Endothelial cell of umbilical vein (primary cell): Measurements from ENCODE around the gene FAM219A. TPM values are rescaled to one million over a fixed set of nuclear protein-coding genes. Genes with fewer than 3 reads are reported as not detected.

Source experiments
- BruUV-seq: library from RNA; stranded (reverse); fragments of 400-500 nt; replicated peaks from 2 replicates; lab custom pipeline; 2021; lab: Mats Ljungman, UMichigan
- CTCF ChIA-PET: fragments of 300-600, 350-600 bp; sonication (Branson Sonifier 250); formaldehyde crosslinking; loops from one replicate; lab custom pipeline; 2021; ENCODE audit warnings: antibody characterized with exemption, inconsistent platforms; lab: Charles Lee
- POLR2A ChIA-PET: fragments of 300-600, 350-600 bp; sonication (Branson Sonifier 250); formaldehyde crosslinking; loops from one replicate; lab custom pipeline; 2021; ENCODE audit warnings: antibody characterized with exemption, inconsistent platforms; lab: Charles Lee
- DNase-seq: peaks from one replicate; pipeline ENCODE4 v3.0.0-alpha.2; 2011; ENCODE audit warnings: low read depth, low spot score
- FAIRE-seq: peaks from 2 replicates; lab custom pipeline; 2011; peaks lifted over from hg19 to GRCh38; lab: Jason Lieb, UNC
- H2AFZ ChIP-seq: 2 replicates; pipeline ENCODE4 v1.6.0; 2012; ENCODE audit warnings: low read depth, low read length, control low read depth, inconsistent platforms
- H3K27ac ChIP-seq: 2 replicates; pipeline ENCODE4 v1.5.1; 2011; ENCODE audit warnings: low read depth, mild to moderate bottlenecking, control low read depth, low read length, moderate library complexity; ENCODE audit not compliant: insufficient read depth
- H3K27me3 ChIP-seq, 2 experiments: 2 replicates each; pipeline versions ENCODE4 v1.6.0 to v1.6.1; 2011; ENCODE audit warnings: low read length in 2 of 2, mixed read lengths in 1 of 2; ENCODE audit not compliant: control insufficient read depth in 2 of 2, insufficient read depth in 2 of 2
- H3K36me3 ChIP-seq, 2 experiments: 2 replicates in 1 of 2; 3 replicates in 1 of 2; pipeline ENCODE4 v1.5.1; 2011; ENCODE audit warnings: low read length in 2 of 2, mild to moderate bottlenecking in 1 of 2, moderate library complexity in 1 of 2; ENCODE audit not compliant: control insufficient read depth in 2 of 2, insufficient read depth in 2 of 2; ENCODE audit errors: extremely low read depth in 1 of 2
- H3K4me1 ChIP-seq: 3 replicates; pipeline ENCODE4 v1.5.1; 2011; ENCODE audit warnings: mild to moderate bottlenecking, low read length; ENCODE audit not compliant: control insufficient read depth, insufficient read depth; ENCODE audit errors: extremely low read depth
- H3K4me2 ChIP-seq: 2 replicates; pipeline ENCODE4 v1.6.1; 2011; ENCODE audit warnings: low read length, control low read depth, mixed read lengths; ENCODE audit not compliant: insufficient read depth
- H3K4me3 ChIP-seq, 3 experiments: fragments of 200-600 bp in 1 of 3; sonication (generic), shearing (Covaris generic) in 1 of 3; replicated peaks in 1 of 3; 2 replicates each; pipeline ENCODE4 v1.5.1; 2011 to 2016; ENCODE audit warnings: control low read depth in 3 of 3, low read length in 3 of 3, mild to moderate bottlenecking in 2 of 3, inconsistent platforms in 1 of 3, low read depth in 1 of 3, moderate library complexity in 1 of 3; ENCODE audit not compliant: insufficient read depth in 1 of 3
- H3K79me2 ChIP-seq: 2 replicates; pipeline ENCODE4 v1.6.0; 2012; ENCODE audit warnings: low read length, inconsistent platforms; ENCODE audit not compliant: control insufficient read depth, insufficient read depth
- H3K9ac ChIP-seq: replicated peaks from 2 replicates; pipeline ENCODE3; 2011; ENCODE audit warnings: low read length, control low read depth; ENCODE audit not compliant: insufficient read depth; ENCODE audit errors: extremely low read depth
- H3K9me1 ChIP-seq: replicated peaks from 3 replicates; pipeline ENCODE4 v1.6.0; 2011; ENCODE audit warnings: mild to moderate bottlenecking, low read length; ENCODE audit not compliant: control insufficient read depth, insufficient read depth; ENCODE audit errors: extremely low read depth
- H3K9me3 ChIP-seq: replicated peaks from 2 replicates; pipeline ENCODE4 v1.5.1; 2012; ENCODE audit warnings: low read length, inconsistent platforms; ENCODE audit not compliant: control insufficient read depth, insufficient read depth
- H4K20me1 ChIP-seq: replicated peaks from 2 replicates; pipeline ENCODE3; 2011; ENCODE audit warnings: mild to moderate bottlenecking, low read length; ENCODE audit not compliant: control insufficient read depth, insufficient read depth; ENCODE audit errors: extremely low read depth
- EZH2 ChIP-seq: IDR thresholded peaks from 2 replicates; pipeline ENCODE4 v1.6.1; 2012; ENCODE audit warnings: borderline replicate concordance, low read depth, mild to moderate bottlenecking, moderate library complexity, low read length, inconsistent platforms; ENCODE audit not compliant: severe bottlenecking
- FOS ChIP-seq: IDR thresholded peaks from 2 replicates; pipeline ENCODE4 v1.6.1; 2011; ENCODE audit warnings: mild to moderate bottlenecking, low read length, moderate library complexity, borderline replicate concordance; ENCODE audit not compliant: insufficient read depth
- GATA2 ChIP-seq: IDR thresholded peaks from 2 replicates; pipeline ENCODE4 v1.7.0; 2011; ENCODE audit warnings: low read depth, mild to moderate bottlenecking, moderate library complexity, mixed read lengths, low read length; ENCODE audit not compliant: insufficient read length, insufficient read depth
- JUN ChIP-seq: IDR thresholded peaks from 2 replicates; pipeline ENCODE4 v1.6.1; 2011; ENCODE audit warnings: borderline replicate concordance, low read depth; ENCODE audit not compliant: insufficient read length, insufficient read depth
- MYC ChIP-seq: IDR thresholded peaks from one replicate; pipeline ENCODE4 v1.6.1; 2011; ENCODE audit warnings: mild to moderate bottlenecking, low read depth, low read length
- POLR2A ChIP-seq: IDR thresholded peaks from 2 replicates; pipeline ENCODE4 v1.6.1; 2012; ENCODE audit warnings: low read depth, mild to moderate bottlenecking, control low read depth, low read length
- POLR2AphosphoS5 ChIP-seq: IDR thresholded peaks from 2 replicates; pipeline ENCODE4 v1.6.1; 2012; ENCODE audit warnings: low read depth, mild to moderate bottlenecking, control low read depth, low read length, moderate library complexity; ENCODE audit not compliant: insufficient read depth
- dilution Hi-C: fragments of 300-500 bp; cut with MboI; formaldehyde crosslinking; loops from one replicate; pipeline ENCODE4 v1.15.0; 2019; ENCODE audit warnings: low sequenced_read_pairs; ENCODE audit not compliant: extremely low pct_ligation_motif_present
- intact Hi-C: fragments of 100-400 bp; cut with micrococcal nuclease; formaldehyde crosslinking; loops from one replicate; pipeline ENCODE4 v1.10.0; 2022
- polyA plus RNA-seq, 4 experiments: library from polyadenylated mRNA; depleted of rRNA in 3 of 4; stranded (reverse) in 3 of 4; unstranded in 1 of 4; fragments of >200 nt; gene quantifications; 2 replicates each; pipeline versions ENCODE4 v1.2.1 to v1.2.3, GENCODE V29; 2011 to 2012; ENCODE audit warnings: missing spikeins in 1 of 4
- total RNA-seq: library from RNA; stranded (reverse); gene quantifications from 2 replicates; pipeline ENCODE4 v1.2.3, GENCODE V29; 2021
- TF ChIP-seq, protein P1 (sequence below), 2 donors: IDR thresholded peaks; 1 replicate in 1 of 2; 2 replicates in 1 of 2; pipeline ENCODE4 v1.5.1; 2011; ENCODE audit warnings: low read length in 2 of 2, mild to moderate bottlenecking in 2 of 2, moderate library complexity in 2 of 2, control low read depth in 1 of 2, inconsistent platforms in 1 of 2, low read depth in 1 of 2; ENCODE audit not compliant: insufficient read depth in 1 of 2; ENCODE audit errors: extremely low read depth in 1 of 2
- TF ChIP-seq, protein P2 (sequence below): IDR thresholded peaks from 2 replicates; pipeline ENCODE4 v1.6.1; 2011; ENCODE audit not compliant: insufficient read depth, insufficient read length

The FAM219A gene
- total and polyA plus RNA-seq, 2 donors (not counting 3 experiments of a cell fraction or from before 2014, with no cell fraction given) = 18.1 to 35.7 TPM

DNA sequence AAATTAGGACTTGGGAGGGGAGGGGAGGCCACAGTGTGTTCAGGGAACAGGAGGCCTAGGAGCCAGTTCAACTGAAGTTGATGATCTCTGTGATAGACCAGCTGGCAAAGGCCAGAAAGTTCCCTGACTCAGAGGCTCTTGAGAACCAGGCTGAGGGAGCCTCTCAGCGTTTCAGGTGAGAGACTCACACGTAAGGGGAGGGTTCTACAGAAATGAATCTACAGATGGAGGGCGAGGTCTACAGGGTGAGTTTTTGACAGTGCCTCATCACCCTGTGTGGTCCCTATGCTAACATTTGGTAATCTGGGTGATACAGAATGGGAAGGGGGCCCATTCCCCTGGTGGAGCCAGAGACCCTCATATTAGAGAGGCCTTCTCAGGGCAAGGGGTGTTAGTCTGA lies 32.4 kb upstream of the FAM219A start:
- H3K9me3 ChIP-seq = no peaks in the 10 kb centered on the region
- no peaks in the 10 kb centered on the region for H3K79me2 ChIP-seq
- ChIA-PET CTCF (interaction anchor here (0.8 to 1.7 kb wide), 6 partner anchors 11 to 113 kb away, joined by 3 to 7 read pairs (median 4); no protein-coding TSS in a partner anchor), POLR2A (no interaction called here)
- H3K4me1 ChIP-seq = peaks cover 2% of the 10 kb centered on the region
- BruUV-seq = no TSS peak
- no peaks in the 10 kb centered on the region for H4K20me1 ChIP-seq
- H2AFZ ChIP-seq = no peak overlapping the region
- no peak overlapping the region for H3K27ac ChIP-seq
- DNase-seq = no peak
- H3K27me3 ChIP-seq = peaks cover 16 to 21% of the 10 kb centered on the region in 2 experiments
- no peaks in the 10 kb centered on the region for H3K9me1 ChIP-seq
- intact Hi-C loops = no loop called here
- no peaks in the 10 kb centered on the region for H3K36me3 ChIP-seq
- H3K4me3 ChIP-seq = no peak overlapping the region
- no peak overlapping the region for H3K9ac ChIP-seq
- no peak for FAIRE-seq
- dilution Hi-C loops = no loop called here
- H3K4me2 ChIP-seq = no peak overlapping the region
- TF ChIP-seq EZH2 (no peak), POLR2A (no peak), MYC (no peak), GATA2 (no peak), POLR2AphosphoS5 (no peak), JUN (no peak), FOS (no peak)
- TF ChIP-seq, protein P1, sequence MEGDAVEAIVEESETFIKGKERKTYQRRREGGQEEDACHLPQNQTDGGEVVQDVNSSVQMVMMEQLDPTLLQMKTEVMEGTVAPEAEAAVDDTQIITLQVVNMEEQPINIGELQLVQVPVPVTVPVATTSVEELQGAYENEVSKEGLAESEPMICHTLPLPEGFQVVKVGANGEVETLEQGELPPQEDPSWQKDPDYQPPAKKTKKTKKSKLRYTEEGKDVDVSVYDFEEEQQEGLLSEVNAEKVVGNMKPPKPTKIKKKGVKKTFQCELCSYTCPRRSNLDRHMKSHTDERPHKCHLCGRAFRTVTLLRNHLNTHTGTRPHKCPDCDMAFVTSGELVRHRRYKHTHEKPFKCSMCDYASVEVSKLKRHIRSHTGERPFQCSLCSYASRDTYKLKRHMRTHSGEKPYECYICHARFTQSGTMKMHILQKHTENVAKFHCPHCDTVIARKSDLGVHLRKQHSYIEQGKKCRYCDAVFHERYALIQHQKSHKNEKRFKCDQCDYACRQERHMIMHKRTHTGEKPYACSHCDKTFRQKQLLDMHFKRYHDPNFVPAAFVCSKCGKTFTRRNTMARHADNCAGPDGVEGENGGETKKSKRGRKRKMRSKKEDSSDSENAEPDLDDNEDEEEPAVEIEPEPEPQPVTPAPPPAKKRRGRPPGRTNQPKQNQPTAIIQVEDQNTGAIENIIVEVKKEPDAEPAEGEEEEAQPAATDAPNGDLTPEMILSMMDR (IDR thresholded peaks at IDR 0.05; ENCODE audit: extremely low read depth in 1 of 2, insufficient read depth in 1 of 2, low read depth in 1 of 2, low read length in 2 of 2) = no peak
- TF ChIP-seq, protein P2, sequence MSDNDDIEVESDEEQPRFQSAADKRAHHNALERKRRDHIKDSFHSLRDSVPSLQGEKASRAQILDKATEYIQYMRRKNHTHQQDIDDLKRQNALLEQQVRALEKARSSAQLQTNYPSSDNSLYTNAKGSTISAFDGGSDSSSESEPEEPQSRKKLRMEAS = no peak
